Aorta (tissue), 5 donors: ENCODE measurements around the gene HBG1. TPM values are rescaled to one million over a fixed set of nuclear protein-coding genes. Genes with fewer than 3 reads are reported as not detected.
"Not testable (repeated sequence)": the region's sequence is repeated elsewhere in the genome, so short reads cannot be mapped to it uniquely, and the experiment has no call there.

Experiments
- ATAC-seq: fragments of 200-7000 bp; cut with Tn5 transposase; one replicate; pipeline ENCODE4 v1.9.1; 2022; ENCODE audit warnings: moderate library complexity; ENCODE audit not compliant: low FRiP score
- DNase-seq, 2 donors: peaks; one replicate each; pipeline ENCODE4 v3.0.0-alpha.2; 2020
- H3K27ac ChIP-seq, 2 donors: one replicate each; pipeline ENCODE4 v1.5.1; 2013; ENCODE audit warnings: low read length in 2 of 2, mild to moderate bottlenecking in 2 of 2, moderate library complexity in 2 of 2, control low read depth in 1 of 2, inconsistent platforms in 1 of 2, low read depth in 1 of 2
- H3K27me3 ChIP-seq, 2 donors: one replicate each; pipeline ENCODE4 v1.6.1; 2013; ENCODE audit warnings: control low read depth in 1 of 2, low read length in 1 of 2, mild to moderate bottlenecking in 1 of 2, moderate library complexity in 1 of 2; ENCODE audit not compliant: insufficient read depth in 2 of 2, control insufficient read depth in 1 of 2
- H3K36me3 ChIP-seq, 2 donors: one replicate each; pipeline ENCODE4 v1.6.1; 2013; ENCODE audit warnings: control low read depth in 1 of 2, low read length in 1 of 2, mild to moderate bottlenecking in 1 of 2; ENCODE audit not compliant: insufficient read depth in 2 of 2, control insufficient read depth in 1 of 2
- H3K4me1 ChIP-seq, 2 donors: one replicate each; pipeline ENCODE4 v1.6.1; 2013; ENCODE audit warnings: low read length in 2 of 2, control low read depth in 1 of 2, mild to moderate bottlenecking in 1 of 2, moderate library complexity in 1 of 2; ENCODE audit not compliant: insufficient read depth in 2 of 2, control insufficient read depth in 1 of 2
- H3K4me3 ChIP-seq, 2 donors: one replicate each; pipeline ENCODE4 v1.5.1; 2013; ENCODE audit warnings: low read length in 2 of 2, control low read depth in 1 of 2, mild to moderate bottlenecking in 1 of 2
- H3K9me3 ChIP-seq: one replicate; pipeline ENCODE4 v1.6.1; 2013; ENCODE audit warnings: mild to moderate bottlenecking, low read length; ENCODE audit not compliant: control insufficient read depth
- WGBS, 2 donors: extraction: QIAGEN DNeasy Blood & Tissue Kit; methylation state at CpG; one replicate each; pipeline ENCODE4 v1.1.7; 2013; 5-methylcytosine and 5-hydroxymethylcytosine counted together
- intact Hi-C, 2 donors: fragments of 100-400 bp; cut with DNase I; formaldehyde crosslinking; loops; one replicate each; pipeline versions ENCODE4 v1.14.2 to v1.15.0; 2022
- polyA plus RNA-seq, 2 donors: library from polyadenylated mRNA; stranded (reverse); fragments of 200-250 nt; gene quantifications; one replicate each; pipeline ENCODE4 v1.2.3, GENCODE V29; 2013
- total RNA-seq, 2 donors: library from RNA; stranded (reverse); fragmentation: NEBNext Ultra II Directional; extraction: Animal tissue kit (Norgen Biotek cat#: 25700); gene quantifications; one replicate each; pipeline ENCODE4 v1.2.1, GENCODE V29; 2021
- donor health status: healthy with polysubstance abuse.
- donor health status: Bipolar disorder and iron deficiency.
- donor health status: DM: no; HTN: no; CAD: no.
- donor health status: DM: no; HTN: no; CAD: no.
- donor health status: DM: yes; HTN: yes; CAD: no.

Gene HBG1
- total and polyA plus RNA-seq, 4 donors: not detected

GRCh38 chr11:5253440-5253839 lies 3.8 kb upstream of the HBG1 start:
- H3K4me1 ChIP-seq, H3K36me3 ChIP-seq, intact Hi-C loops, H3K4me3 ChIP-seq, H3K27me3 ChIP-seq, DNase-seq, H3K27ac ChIP-seq, H3K9me3 ChIP-seq, ATAC-seq: not testable (repeated sequence)
- WGBS, 2 donors: 71 to 85% methylated on average over 5 of the region's 5 CpGs

GRCh38 chr11:5252919-5253265 lies 3.2 kb upstream of the HBG1 start:
- intact Hi-C loops: no loop called here
- WGBS, 2 donors: 67 to 73% methylated on average over 1 of the region's 1 CpG
- no peak for ATAC-seq

GRCh38 chr11:5252192-5252918 lies 2.7 kb upstream of the HBG1 start:
- ATAC-seq (no peak), DNase-seq (no peak)
- H3K9me3 ChIP-seq: no peaks in the 10 kb centered on the region
- 69 to 75% methylated on average over 9 of the region's 9 CpGs for WGBS, 2 donors
- no peaks in the 10 kb centered on the region for H3K27me3 ChIP-seq
- H3K27ac ChIP-seq: no peak overlapping the region
- H3K36me3 ChIP-seq: no peaks in the 10 kb centered on the region
- no peaks in the 10 kb centered on the region for H3K4me1 ChIP-seq
- intact Hi-C loops: no loop called here
- H3K4me3 ChIP-seq: no peak overlapping the region

More at GRCh38 chr11:5252919-5253265, 3.2 kb upstream of the HBG1 start:
- Histone ChIP-seq H3K4me3 (no peak overlapping the region), H3K36me3 (no peaks in the 10 kb centered on the region), H3K27me3 (no peaks in the 10 kb centered on the region), H3K9me3 (no peaks in the 10 kb centered on the region), H3K4me1 (no peaks in the 10 kb centered on the region), H3K27ac (no peak overlapping the region)
- DNase-seq: no peak

GRCh38 chr11:5251746-5252145 lies 2.1 kb upstream of the HBG1 start:
- H3K27me3 ChIP-seq: no peaks in the 10 kb centered on the region
- DNase-seq: no peak
- H3K9me3 ChIP-seq: no peaks in the 10 kb centered on the region
- intact Hi-C loops: no loop called here
- H3K4me3 ChIP-seq: no peak overlapping the region
- H3K27ac ChIP-seq: no peak overlapping the region
- ATAC-seq: no peak
- H3K4me1 ChIP-seq: no peaks in the 10 kb centered on the region
- WGBS, 2 donors: 12 to 60% methylated on average over 2 of the region's 2 CpGs
- no peaks in the 10 kb centered on the region for H3K36me3 ChIP-seq

GRCh38 chr11:5250543-5251204 lies 1.0 kb upstream of the HBG1 start:
- no peak for DNase-seq
- H3K36me3 ChIP-seq: no peaks in the 10 kb centered on the region
- no peak overlapping the region for H3K4me3 ChIP-seq
- no peak for ATAC-seq
- H3K27ac ChIP-seq: no peak overlapping the region
- H3K27me3 ChIP-seq: no peaks in the 10 kb centered on the region
- intact Hi-C loops: no loop called here
- 84 to 87% methylated on average over 4 of the region's 4 CpGs for WGBS, 2 donors
- no peaks in the 10 kb centered on the region for H3K9me3 ChIP-seq
- H3K4me1 ChIP-seq: no peaks in the 10 kb centered on the region

GRCh38 chr11:5248498-5248897 lies 1.2 kb downstream of the HBG1 start:
- ATAC-seq, H3K9me3 ChIP-seq, H3K4me1 ChIP-seq, H3K27ac ChIP-seq, H3K4me3 ChIP-seq, H3K36me3 ChIP-seq, intact Hi-C loops, DNase-seq, H3K27me3 ChIP-seq: not testable (repeated sequence)
- 23 to 79% methylated on average over 7 of the region's 7 CpGs for WGBS, 2 donors

- ATAC-seq (no peak), DNase-seq (no peak)
- H3K9me3 ChIP-seq: peaks cover 2% of the 10 kb centered on the region
- H3K27ac ChIP-seq: no peak overlapping the region
- 83 to 85% methylated on average over 3 of the region's 3 CpGs for WGBS, 2 donors
- H3K36me3 ChIP-seq: no peaks in the 10 kb centered on the region
- H3K4me1 ChIP-seq: no peaks in the 10 kb centered on the region
- H3K27me3 ChIP-seq: peaks cover 0 to 2% of the 10 kb centered on the region in 2 donors
- intact Hi-C loops: no loop called here
- no peak overlapping the region for H3K4me3 ChIP-seq
These were observed 2.0 kb downstream of the HBG1 start for GRCh38 chr11:5247472-5248192.

GRCh38 chr11:5246772-5247471 lies 2.7 kb downstream of the HBG1 start:
- no peak for DNase-seq
- ATAC-seq: no peak
- 70 to 74% methylated on average over 6 of the region's 6 CpGs for WGBS, 2 donors
- H3K4me3 ChIP-seq: no peak overlapping the region
- peaks cover 0 to 2% of the 10 kb centered on the region in 2 donors for H3K27me3 ChIP-seq
- peaks cover 2% of the 10 kb centered on the region for H3K9me3 ChIP-seq
- H3K27ac ChIP-seq: no peak overlapping the region
- H3K36me3 ChIP-seq: no peaks in the 10 kb centered on the region
- no peaks in the 10 kb centered on the region for H3K4me1 ChIP-seq
- intact Hi-C loops: no loop called here
